Right hindlimb (tissue), 1 donor: Measurements from ENCODE around the gene ASXL3.
A peak's percentile ranks its signal among the peaks of the same experiment; 100 is the strongest.

ENCODE experiments used
- DNase-seq: peaks from one replicate; pipeline ENCODE4 v3.0.0-alpha.2; 2018

The ASXL3 gene

DNA sequence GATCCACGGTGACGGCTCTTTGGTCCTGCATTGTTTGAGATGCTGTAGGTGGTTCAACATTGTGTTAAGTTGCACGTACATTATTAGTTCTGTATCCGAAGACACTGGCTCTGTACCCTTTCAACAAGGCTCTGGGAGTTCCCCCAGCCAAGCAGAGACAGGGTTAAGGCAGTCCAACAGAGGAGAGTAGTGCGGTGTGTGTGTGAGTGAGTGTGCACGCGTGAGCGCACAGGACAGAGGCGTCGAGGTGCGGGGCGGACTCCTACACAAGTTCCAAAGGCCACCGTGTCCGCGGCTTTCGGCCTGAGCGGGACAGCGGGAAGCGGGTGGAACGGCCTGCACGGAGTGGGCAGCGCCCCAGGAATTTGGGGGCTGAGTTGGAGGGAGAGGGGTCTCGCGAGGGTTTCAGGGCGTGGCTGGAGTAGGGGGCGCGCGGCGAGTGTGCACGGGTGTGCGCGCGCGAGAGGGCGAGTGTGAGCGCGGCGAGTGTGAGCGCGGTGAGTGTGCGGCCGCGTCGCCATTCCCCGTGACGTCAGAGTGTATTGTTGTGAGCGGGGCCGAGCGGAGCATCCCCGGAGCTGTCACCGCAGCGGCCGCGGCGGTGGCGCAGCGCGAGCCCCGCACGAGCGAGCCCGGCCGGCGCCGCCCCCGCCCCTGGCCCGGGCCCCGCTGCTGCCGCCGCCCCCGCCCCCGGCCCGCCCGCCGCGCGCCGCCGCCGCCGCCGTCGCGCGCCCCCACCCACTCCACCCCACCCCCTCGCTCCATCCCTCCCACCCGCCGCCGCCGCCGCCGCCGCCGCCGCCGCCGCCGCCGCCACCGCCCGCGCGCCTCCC, at the start of gene ASXL3:
Gene ASXL3, plus strand, starts transcription at position 535 of the 833 bp plus-strand sequence. CDS start 413 bp downstream, outside the sequence.
- peak; percentile 80 for DNase-seq

DNA sequence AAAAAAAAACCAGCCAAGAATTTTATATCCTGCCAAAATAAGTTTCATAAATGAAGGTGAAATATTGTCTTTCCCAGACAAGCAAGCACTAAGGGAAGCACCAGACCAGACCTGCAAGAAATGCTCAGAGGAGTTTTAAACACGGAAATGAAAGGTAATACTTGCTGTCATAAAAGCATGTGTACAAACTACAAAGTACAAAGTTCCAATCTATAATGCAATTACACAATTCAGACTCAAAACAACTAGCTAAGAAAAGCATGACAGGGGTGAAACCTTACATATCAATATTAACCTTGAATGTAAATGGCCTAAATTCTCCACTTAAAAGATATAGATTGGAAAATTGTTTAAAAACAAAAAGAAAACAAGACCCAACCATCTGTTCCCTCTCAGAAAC, 45.0 kb upstream of the ASXL3 start:
- no peak for DNase-seq

- DNase-seq, result no peak
These were observed 41.1 kb upstream of the ASXL3 start for GRCh38 chr18:33536904-33537303.

DNA sequence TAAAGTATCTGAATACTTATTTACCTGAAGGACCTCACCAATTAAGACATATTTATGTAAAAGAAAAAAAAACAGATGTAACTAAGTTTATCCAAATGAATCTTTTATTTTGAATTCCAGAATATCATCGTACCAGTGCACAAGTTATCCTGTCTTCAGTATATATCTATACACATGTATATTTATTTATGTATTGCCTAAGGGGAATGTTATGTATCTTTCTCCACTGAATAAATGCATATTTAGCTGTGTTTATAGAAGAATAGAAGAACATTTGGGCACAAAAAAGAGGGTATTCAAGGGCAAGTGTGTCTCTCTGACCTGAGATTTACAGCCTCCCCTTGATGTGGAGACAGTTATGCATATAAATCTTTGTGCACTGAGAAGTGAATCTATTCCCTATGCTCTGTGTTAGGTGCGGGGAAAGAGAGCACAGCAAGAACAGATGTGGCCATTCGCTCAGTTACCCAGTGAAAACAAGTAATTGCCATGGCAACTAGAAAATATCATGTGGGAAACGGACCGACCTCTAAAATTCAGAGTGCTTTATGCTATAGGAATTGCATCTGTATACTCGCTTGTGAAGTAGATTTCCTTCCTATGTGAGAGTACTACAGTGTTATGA, 39.5 kb upstream of the ASXL3 start:
- peak; percentile 18 for DNase-seq

GRCh38 chr18:33540392-33540791, 37.6 kb upstream of the ASXL3 start:
- no peak for DNase-seq

- DNase-seq, result no peak
These were observed 36.7 kb upstream of the ASXL3 start for GRCh38 chr18:33541316-33541715.

DNA sequence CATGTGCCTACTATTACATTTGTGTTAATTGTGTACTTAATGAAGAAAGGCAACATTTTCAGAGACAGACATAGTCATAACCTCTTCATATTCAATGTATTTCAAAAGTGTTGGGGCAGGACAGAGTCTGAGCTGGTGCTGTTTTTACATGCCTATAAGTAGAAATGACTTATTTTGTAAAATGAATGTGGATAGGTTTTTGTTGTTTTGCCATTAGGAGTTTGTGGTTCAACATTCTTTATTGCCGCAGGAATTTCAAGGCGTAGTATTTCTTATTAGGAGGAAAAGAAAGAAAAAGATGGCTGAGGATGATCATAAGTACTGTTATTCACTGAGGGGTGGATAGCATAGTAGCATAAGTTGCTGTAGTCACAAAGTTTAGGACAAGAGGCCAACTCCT, 21.2 kb upstream of the ASXL3 start:
- DNase-seq, result no peak

- no peak for DNase-seq
These were observed 20.3 kb upstream of the ASXL3 start for GRCh38 chr18:33557706-33558105.

DNA sequence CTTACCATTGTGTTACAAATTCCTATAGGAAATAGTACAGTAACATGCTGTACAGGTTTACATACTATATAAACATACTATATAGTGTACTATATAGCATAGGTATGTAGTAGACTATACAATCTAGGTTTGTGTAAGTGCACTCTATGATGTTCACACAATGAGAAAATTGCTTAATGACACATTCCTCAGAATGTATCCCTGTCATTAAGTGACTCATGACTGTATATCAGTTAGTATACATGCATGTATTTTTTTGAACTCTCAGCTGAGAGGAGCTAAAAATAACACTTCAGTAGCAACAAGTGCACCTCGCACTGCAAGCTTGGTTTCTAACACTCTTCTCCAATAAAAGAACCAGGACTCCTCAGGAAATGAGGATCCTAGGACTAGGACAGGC, 19.5 kb upstream of the ASXL3 start:
- no peak for DNase-seq

DNA sequence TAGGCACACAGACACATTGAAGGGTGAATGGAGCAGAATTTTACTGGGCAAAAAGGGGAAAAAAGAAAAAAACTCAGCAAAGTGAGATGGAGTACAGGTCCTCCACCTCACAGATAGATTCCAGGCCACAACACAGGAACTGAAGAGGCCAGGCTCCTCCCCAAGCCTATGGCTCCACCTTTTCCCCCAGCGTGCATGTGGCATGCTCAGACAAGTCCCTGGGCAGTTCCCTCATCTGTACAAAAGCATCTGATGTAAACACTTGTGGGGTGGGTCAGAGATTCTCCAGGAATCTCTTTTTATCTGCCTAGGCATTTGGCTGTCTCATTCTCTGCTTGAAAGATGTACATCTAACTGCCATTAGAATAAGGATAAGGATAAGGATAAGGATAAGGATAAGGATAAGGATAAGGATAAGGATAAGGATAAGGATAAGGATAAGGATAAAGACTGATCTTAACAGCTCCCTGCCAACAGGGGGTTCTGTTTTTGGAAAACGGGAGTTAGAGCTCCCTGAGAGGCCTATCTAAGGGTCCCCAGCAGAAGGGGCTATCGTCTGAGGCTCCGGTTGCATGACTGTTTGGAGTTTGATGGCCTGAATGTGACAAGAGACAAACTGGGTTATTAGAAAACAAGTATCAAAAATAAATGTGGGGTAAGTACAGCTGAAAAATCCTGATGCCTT, 17.2 kb upstream of the ASXL3 start:
- no peak for DNase-seq

- no peak for DNase-seq
These were observed 15.3 kb upstream of the ASXL3 start for GRCh38 chr18:33562741-33563140.

GRCh38 chr18:33567705-33568104, 10.3 kb upstream of the ASXL3 start:
- no peak for DNase-seq

- DNase-seq, result no peak
These were observed 5.8 kb upstream of the ASXL3 start for GRCh38 chr18:33571998-33572787.

DNA sequence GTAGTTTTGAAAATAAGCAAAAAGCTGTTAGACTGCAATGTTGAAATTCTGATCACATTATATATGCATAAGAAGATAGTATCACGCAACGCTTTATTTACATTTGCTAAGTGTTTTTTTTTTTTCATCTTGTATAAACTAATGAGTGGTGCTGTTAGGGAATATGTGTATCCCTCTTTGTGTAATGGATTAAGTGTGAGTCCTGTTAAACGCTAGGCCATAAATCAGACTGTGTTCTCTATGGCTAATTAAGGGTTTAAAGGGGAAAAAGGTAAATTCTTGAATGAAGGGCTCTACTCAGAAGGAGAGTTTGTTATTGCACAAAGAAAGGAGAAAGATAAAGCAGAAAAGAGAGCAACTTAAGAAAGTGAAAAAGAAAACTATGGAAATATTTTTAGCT, 4.8 kb upstream of the ASXL3 start:
- DNase-seq, result no peak

DNA sequence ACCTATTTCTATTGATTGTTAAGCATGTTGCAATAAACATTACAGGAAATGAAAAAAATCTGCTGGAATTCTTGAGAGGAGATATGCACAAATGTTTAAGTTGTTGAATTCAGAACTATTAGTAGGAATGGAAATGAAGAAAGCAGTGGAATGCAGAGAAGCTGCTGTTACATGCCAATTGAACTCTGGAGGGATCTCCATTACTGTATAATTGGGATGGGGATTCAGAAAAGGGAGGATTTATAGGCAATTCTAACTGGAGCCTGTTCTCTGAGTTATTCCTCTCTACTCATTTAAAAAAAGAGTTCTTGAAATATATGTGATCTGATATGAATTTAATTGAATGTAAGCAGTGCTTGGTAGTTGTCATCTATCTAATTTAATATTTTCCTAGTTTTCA, 2.6 kb upstream of the ASXL3 start:
- DNase-seq, result no peak

- no peak for DNase-seq
These were observed 896 bp upstream of the ASXL3 start for GRCh38 chr18:33576999-33577646.

DNA sequence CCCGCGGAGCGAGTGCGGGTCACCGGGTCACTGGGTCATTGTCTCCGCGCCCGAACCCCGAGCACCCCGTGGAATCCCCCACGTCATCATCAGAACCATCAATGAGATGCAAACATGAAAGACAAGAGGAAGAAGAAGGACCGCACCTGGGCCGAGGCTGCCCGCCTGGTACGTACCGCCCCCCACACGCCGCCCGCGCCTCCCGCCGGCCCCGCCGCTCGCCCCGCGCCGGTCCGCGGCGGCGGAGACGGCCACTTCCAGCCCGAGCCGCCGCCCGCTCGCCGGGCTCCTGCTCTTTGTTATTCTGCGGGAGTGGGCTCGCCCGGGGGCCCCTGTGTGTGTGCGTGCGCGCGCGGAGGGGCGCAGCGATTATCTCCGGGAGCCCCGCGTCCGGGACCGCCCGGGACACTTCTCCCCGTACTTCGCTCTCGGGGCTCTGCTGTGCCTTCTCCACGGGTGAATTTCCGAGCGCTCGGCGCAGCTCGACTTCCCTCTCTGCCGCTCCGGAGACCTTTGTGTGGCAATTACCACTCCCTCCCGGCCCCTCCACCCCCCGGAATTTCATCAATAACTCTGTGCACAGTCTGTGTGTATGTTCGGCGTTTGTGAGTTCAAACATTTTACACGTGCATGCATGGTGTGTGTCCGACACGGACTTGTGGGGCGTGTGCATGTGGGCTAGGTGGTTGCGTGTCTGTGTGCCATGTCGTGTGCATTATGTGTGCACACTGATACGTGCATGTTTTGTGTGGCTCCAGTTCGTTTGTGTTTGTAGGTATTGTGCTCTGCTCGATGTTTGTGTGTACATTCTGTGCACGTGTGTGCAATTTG, 714 bp downstream of the ASXL3 start:
- DNase-seq, result peak; percentile 66

GRCh38 chr18:33579349-33580215, 1.6 kb downstream of the ASXL3 start:
- no peak for DNase-seq

DNA sequence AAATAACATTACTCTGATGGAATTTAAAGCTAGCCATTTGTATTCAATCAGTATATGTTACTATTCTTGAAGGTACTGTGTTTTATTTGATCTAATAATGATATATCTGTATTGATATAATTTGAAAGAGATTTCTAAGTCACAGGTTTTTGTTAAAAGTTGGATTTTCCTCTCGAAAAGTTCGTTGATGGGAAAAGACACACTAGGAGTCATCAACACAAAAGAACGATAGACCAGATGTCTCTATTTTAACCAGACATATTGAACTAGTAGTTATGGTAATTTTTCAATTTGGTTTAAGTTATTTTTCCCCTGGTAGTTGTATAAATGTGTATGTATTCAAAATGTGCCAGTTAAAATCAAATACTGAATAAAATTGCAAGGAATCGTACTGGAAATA, 2.5 kb downstream of the ASXL3 start:
- no peak for DNase-seq

- no peak for DNase-seq
These were observed 3.8 kb downstream of the ASXL3 start for GRCh38 chr18:33581856-33582255.

DNA sequence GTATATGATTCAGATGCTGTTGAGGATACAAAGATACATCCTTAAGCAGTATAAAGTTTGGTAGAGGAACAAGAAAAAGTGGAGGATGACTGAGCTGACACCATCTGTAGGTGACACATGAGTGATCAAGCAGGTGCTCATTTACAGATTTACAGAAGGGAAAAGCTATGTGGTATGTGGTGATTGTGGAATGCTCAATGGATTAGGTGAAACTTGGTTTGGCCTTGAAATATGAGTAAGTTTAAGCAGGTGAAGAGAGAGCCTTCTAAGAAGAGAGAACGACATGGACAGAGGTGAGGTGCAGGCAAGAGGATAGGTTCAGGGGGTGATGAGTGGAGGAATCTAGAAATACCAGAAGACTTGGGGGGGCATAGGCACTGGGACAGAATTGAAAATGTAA, 5.9 kb downstream of the ASXL3 start:
- DNase-seq, result no peak
